Smooth muscle cell (in vitro differentiated cells): ENCODE results near the gene ZDHHC14. TPM values are rescaled to one million over a fixed set of nuclear protein-coding genes. Genes with fewer than 3 reads are reported as not detected.

ENCODE experiments used
- DNase-seq: peaks from one replicate; lab custom pipeline; 2025; ENCODE audit not compliant: unreplicated experiment; lab: John Stamatoyannopoulos, UW
- H2AFZ ChIP-seq: fragments of 200-600 bp; sonication (generic); 2 replicates; pipeline ENCODE4 v1.6.0; 2016; ENCODE audit warnings: antibody characterized with exemption, low read depth, mild to moderate bottlenecking
- H3F3A ChIP-seq: fragments of 200-600 bp; sonication (generic); 2 replicates; pipeline ENCODE4 v1.6.0; 2017; ENCODE audit warnings: antibody characterized with exemption, low read depth
- H3K27ac ChIP-seq: fragments of 200-600 bp; sonication (generic); 2 replicates; pipeline ENCODE4 v1.5.1; 2016; ENCODE audit warnings: low read depth, mild to moderate bottlenecking
- H3K27me3 ChIP-seq: fragments of 200-600 bp; sonication (generic); 2 replicates; pipeline ENCODE4 v1.6.1; 2016; ENCODE audit warnings: low read depth, mild to moderate bottlenecking
- H3K36me3 ChIP-seq: fragments of 200-600 bp; sonication (generic); 2 replicates; pipeline ENCODE4 v1.5.1; 2016; ENCODE audit warnings: low read depth
- H3K4me1 ChIP-seq: fragments of 200-600 bp; sonication (generic); 2 replicates; pipeline ENCODE4 v1.5.1; 2016; ENCODE audit warnings: low read depth
- H3K4me2 ChIP-seq: fragments of 200-600 bp; sonication (generic); 2 replicates; pipeline ENCODE4 v1.6.0; 2016; ENCODE audit warnings: mild to moderate bottlenecking
- H3K4me3 ChIP-seq: fragments of 200-600 bp; sonication (generic); 2 replicates; pipeline ENCODE4 v1.5.1; 2016; ENCODE audit warnings: mild to moderate bottlenecking
- H3K79me2 ChIP-seq: fragments of 200-600 bp; sonication (generic); 2 replicates; pipeline ENCODE4 v1.6.0; 2016; ENCODE audit warnings: low read depth, mild to moderate bottlenecking
- H3K9ac ChIP-seq: fragments of 200-600 bp; sonication (generic); 2 replicates; pipeline ENCODE4 v1.6.0; 2016; ENCODE audit warnings: low read depth
- H3K9me3 ChIP-seq: fragments of 200-600 bp; sonication (generic); replicated peaks from 2 replicates; pipeline ENCODE4 v1.5.1; 2016; ENCODE audit warnings: low read depth
- H4K20me1 ChIP-seq: fragments of 200-600 bp; sonication (generic); 2 replicates; pipeline ENCODE4 v1.6.0; 2016; ENCODE audit warnings: low read depth
- WGBS: methylation state at CpG from one replicate; pipeline ENCODE4 v1.1.7; 2016; ENCODE audit warnings: low lambda C conversion rate; 5-methylcytosine and 5-hydroxymethylcytosine counted together
- polyA plus RNA-seq: library from polyadenylated mRNA; unstranded; fragments of >200 nt; fragmentation: Nextera tagmentation; extraction: Ambion mirVana; gene quantifications from 2 replicates; pipeline ENCODE4 v1.2.1, GENCODE V29; 2016
- total RNA-seq: library from RNA; depleted of rRNA; stranded (reverse); fragments of >200 nt; gene quantifications from 2 replicates; pipeline ENCODE4 v1.2.3, GENCODE V29; 2014
- TF ChIP-seq, protein P1 (sequence below): fragments of 200-600 bp; sonication (generic); IDR thresholded peaks from 2 replicates; pipeline ENCODE4 v1.5.1; 2017; ENCODE audit warnings: borderline replicate concordance, mild to moderate bottlenecking, antibody characterized with exemption; ENCODE audit not compliant: insufficient read depth, poor library complexity, severe bottlenecking

The ZDHHC14 gene
- total and polyA plus RNA-seq, 2 experiments from 2014 or later: 1.3 to 1.6 TPM

DNA sequence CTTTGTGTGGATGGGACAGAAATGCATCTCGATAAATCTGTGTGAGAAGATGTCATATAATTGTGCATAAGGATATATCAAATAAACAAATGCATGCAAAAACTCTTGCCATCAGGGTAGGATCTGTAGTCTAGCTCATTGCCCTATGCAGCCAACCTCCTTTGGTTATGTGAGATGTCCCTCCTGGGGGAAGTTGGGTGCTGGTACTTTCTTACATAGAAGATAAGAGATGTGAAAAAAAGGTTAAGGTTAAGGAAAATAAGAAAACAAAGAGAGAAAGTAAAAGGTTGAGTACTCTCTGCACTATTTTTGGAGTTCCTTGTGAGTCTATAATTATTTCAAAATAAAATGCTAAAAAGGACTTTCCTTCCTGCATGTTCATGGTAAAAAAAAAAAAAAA, 30.4 kb downstream of the ZDHHC14 start:
- Histone ChIP-seq H4K20me1 (no peaks in the 10 kb centered on the region), H3K36me3 (no peaks in the 10 kb centered on the region), H2AFZ (no peak overlapping the region), H3K79me2 (no peaks in the 10 kb centered on the region), H3K4me2 (no peak overlapping the region), H3K27ac (no peak overlapping the region), H3K4me3 (no peak overlapping the region), H3F3A (no peaks in the 10 kb centered on the region), H3K9ac (no peak overlapping the region), H3K9me3 (no peaks in the 10 kb centered on the region), H3K27me3 (no peaks in the 10 kb centered on the region), H3K4me1 (peaks cover 10% of the 10 kb centered on the region)
- DNase-seq: no peak
- TF ChIP-seq, protein P1, sequence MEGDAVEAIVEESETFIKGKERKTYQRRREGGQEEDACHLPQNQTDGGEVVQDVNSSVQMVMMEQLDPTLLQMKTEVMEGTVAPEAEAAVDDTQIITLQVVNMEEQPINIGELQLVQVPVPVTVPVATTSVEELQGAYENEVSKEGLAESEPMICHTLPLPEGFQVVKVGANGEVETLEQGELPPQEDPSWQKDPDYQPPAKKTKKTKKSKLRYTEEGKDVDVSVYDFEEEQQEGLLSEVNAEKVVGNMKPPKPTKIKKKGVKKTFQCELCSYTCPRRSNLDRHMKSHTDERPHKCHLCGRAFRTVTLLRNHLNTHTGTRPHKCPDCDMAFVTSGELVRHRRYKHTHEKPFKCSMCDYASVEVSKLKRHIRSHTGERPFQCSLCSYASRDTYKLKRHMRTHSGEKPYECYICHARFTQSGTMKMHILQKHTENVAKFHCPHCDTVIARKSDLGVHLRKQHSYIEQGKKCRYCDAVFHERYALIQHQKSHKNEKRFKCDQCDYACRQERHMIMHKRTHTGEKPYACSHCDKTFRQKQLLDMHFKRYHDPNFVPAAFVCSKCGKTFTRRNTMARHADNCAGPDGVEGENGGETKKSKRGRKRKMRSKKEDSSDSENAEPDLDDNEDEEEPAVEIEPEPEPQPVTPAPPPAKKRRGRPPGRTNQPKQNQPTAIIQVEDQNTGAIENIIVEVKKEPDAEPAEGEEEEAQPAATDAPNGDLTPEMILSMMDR: no peak
- 100% methylated on average over 1 of the region's 1 CpG for WGBS

DNA sequence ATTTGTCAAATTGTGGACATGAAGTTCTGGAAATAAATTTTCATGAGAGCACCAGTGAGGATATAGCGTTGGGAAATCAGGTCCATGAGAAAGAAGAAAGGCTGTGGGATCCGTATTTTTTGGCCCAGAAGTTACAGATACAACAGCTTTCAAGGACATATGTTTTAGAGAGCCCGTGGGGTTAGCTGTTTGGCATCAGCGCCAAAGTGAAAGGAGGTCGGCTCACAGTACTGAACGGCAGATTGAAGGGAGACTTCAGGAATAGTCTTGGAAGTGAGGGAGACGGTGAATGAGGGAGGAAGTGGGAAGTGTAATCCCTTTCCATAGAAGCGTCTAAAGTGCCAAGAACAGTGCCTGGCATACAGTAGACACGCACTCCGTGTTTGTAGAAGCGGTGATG, 31.8 kb downstream of the ZDHHC14 start:
- no peak overlapping the region for H3K9ac ChIP-seq
- WGBS: 90% methylated on average over 11 of the region's 11 CpGs

DNA sequence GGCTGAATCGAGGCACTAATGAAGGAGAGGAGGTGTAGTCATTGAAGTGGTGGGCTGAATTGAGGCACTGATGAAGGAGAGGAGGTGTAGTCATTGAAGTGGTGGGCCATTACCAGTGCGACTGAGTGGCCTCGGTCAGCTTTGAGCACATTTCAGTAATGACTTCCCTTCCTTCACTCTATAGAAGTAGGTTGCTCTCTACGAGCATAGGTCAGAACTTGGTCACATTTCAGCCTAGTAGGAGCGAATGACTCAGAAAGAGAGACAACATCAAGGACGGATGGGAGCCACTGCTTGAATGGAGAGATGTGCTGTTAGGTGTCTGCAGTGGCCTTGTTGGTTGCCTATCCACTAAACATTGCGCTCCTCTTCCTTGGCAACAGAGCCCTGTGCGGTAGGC, 39.5 kb downstream of the ZDHHC14 start:
- H3K9ac ChIP-seq: no peak overlapping the region
- H3F3A ChIP-seq: no peaks in the 10 kb centered on the region
- no peaks in the 10 kb centered on the region for H3K9me3 ChIP-seq
- H3K4me3 ChIP-seq: no peak overlapping the region
- H3K36me3 ChIP-seq: no peaks in the 10 kb centered on the region
- no peak for DNase-seq
- H3K27me3 ChIP-seq: no peaks in the 10 kb centered on the region
- no peak overlapping the region for H3K27ac ChIP-seq
- no peaks in the 10 kb centered on the region for H3K79me2 ChIP-seq
- no peak overlapping the region for H2AFZ ChIP-seq
- H4K20me1 ChIP-seq: no peaks in the 10 kb centered on the region
- WGBS: 87% methylated on average over 8 of the region's 8 CpGs
- TF ChIP-seq, protein P1: no peak
- no peak overlapping the region for H3K4me2 ChIP-seq
- no peaks in the 10 kb centered on the region for H3K4me1 ChIP-seq

More for the DNA sequence above, 31.8 kb downstream of the ZDHHC14 start:
- no peak for DNase-seq
- no peaks in the 10 kb centered on the region for H3K4me1 ChIP-seq
- H3K27ac ChIP-seq: no peak overlapping the region
- no peaks in the 10 kb centered on the region for H3K79me2 ChIP-seq
- TF ChIP-seq, protein P1: no peak
- no peaks in the 10 kb centered on the region for H3K36me3 ChIP-seq
- H4K20me1 ChIP-seq: no peaks in the 10 kb centered on the region
- H3K27me3 ChIP-seq: no peaks in the 10 kb centered on the region
- H3K4me2 ChIP-seq: no peak overlapping the region
- no peaks in the 10 kb centered on the region for H3K9me3 ChIP-seq
- H2AFZ ChIP-seq: no peak overlapping the region
- H3F3A ChIP-seq: no peaks in the 10 kb centered on the region
- no peak overlapping the region for H3K4me3 ChIP-seq

DNA sequence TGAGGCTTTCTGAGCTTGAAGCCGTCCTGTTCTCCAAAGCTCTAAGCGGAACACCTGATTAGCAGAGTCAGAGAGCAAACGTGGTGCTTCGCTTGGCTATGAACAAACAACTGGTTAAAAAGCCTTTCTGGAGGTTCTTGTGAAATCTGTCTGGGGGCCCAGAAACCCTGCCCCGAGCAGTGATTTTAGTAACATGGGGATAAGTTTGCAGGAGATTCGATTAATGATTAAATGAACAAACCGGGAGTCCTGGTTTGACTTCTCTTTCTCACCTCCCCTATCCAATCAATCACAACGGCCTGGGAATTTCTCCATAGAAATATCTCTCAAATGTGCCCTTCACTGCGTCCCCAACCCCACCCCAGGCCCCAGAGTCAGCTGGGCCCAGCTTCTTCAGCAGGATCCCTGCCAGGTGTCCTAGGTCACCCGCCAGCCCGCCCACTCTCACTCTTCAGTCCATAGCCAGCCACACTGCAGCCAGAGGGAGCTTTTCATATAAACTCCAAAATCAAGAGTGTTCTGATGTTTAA, 43.6 kb downstream of the ZDHHC14 start:
- H3K9me3 ChIP-seq: no peaks in the 10 kb centered on the region
- H4K20me1 ChIP-seq: no peaks in the 10 kb centered on the region
- H3K4me1 ChIP-seq: no peaks in the 10 kb centered on the region
- H3K9ac ChIP-seq: no peak overlapping the region
- H3K27me3 ChIP-seq: no peaks in the 10 kb centered on the region
- H3K4me2 ChIP-seq: no peak overlapping the region
- whole genome bisulfite sequencing: 89% methylated on average over 11 of the region's 11 CpGs
- no peak overlapping the region for H2AFZ ChIP-seq
- H3K27ac ChIP-seq: no peak overlapping the region
- TF ChIP-seq, protein P1: no peak
- no peaks in the 10 kb centered on the region for H3K36me3 ChIP-seq
- no peaks in the 10 kb centered on the region for H3K79me2 ChIP-seq
- no peak for DNase-seq
- H3K4me3 ChIP-seq: no peak overlapping the region
- no peaks in the 10 kb centered on the region for H3F3A ChIP-seq
